NCI-H748 treated with DMSO at 0.1 percent for 48 hours (cell line): ENCODE measurements around the gene ISYNA1.

Experiments
- DNase-seq: peaks from one replicate; lab custom pipeline; 2025; lab: John Stamatoyannopoulos, UW

Gene ISYNA1

DNA sequence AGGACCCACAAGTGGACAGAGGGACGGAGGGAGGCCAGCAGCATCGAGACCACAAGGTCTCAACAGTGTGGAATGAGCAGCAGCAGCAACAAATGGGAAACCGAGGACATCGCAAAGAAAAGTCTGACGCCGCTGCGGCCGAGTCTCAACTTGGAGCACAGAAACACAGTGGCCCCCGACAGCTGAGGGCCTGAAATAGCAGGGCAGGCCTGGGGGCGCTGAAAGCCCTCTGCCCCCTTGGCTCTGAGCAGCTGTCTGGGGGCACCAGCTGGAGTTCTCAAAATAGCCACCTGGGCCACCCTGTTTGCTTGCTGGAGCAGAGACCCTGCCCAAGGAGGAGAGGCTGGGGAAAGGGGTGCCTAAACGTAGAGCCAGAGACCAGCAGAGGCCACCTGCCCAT lies 5.9 kb upstream of the ISYNA1 start:
- no peak for DNase-seq

DNA sequence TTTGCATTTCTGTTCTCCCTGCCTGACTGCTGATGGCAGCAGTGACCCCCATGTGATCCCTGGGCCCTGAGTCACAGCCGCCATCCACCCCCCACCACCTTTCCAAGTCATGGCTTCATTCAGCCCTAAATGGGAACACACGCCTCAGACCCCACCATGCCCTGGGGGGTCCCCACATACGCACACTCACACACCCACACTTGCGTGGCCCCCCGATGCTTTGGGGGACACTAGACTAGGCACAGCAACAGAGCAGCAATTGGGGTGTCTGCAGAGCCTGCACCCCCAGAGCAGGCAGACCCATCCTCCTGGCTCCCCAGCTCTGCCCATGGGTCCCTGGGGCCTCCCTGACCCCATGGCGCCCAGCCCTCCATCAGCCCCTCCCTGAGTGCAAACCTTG lies 5.5 kb upstream of the ISYNA1 start:
- DNase-seq, result no peak

DNA sequence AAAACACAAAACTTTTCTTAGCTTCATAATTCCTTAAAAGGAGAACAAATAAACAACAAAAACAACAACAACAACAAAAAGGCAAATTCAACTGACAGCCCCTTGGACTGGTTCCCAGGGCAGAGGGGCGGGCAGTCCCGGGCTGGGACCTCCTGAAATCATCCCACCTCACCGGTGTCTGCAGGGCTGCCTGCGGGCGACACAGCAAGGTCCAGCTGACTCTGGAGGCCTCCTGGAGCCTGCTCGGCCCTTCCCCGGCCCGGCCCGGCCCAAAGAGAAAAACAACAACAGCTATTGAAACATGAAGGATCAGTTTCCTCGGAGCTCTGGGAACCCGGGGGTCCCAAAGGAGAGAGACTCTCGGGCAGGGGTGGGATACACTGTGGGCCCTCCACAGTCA lies 5.0 kb upstream of the ISYNA1 start:
- DNase-seq, result no peak

DNA sequence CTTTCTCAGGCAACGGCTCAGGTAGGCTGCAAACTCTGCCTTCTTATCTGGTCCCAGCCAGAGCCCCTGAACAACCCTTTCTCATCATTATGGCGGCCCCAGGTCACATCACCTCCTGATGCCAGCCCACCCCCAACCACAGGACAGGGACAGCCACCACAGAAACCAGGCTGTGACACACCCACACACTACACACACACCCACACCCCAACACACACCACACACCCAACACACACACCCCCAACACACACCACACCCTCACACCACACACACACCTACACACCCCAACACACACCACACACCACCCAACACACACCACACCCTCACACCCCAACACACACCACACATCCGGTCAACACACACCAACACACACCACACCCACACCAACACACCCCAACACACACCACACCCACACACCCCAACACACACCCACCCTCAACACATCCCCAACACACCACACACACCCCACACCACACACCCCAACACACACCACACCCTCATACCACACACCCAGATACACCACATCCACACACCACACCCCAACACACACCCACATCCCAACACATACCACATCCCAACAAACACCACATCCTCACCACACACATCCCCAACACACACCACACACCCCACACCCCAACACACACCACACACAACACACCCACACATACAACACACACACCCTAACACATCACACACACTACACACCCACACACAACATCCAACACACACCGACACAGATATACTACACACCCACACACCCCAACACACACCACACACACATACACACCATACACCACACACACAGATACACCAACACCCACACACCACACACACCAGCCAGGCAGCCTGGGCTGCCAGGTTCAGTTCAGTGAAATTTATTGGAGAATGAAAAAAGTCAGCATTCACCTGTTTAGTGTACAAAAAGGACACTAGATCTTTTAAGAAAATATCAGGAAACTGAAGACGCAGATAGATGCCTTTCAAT lies 4.2 kb upstream of the ISYNA1 start:
- DNase-seq, result no peak

DNA sequence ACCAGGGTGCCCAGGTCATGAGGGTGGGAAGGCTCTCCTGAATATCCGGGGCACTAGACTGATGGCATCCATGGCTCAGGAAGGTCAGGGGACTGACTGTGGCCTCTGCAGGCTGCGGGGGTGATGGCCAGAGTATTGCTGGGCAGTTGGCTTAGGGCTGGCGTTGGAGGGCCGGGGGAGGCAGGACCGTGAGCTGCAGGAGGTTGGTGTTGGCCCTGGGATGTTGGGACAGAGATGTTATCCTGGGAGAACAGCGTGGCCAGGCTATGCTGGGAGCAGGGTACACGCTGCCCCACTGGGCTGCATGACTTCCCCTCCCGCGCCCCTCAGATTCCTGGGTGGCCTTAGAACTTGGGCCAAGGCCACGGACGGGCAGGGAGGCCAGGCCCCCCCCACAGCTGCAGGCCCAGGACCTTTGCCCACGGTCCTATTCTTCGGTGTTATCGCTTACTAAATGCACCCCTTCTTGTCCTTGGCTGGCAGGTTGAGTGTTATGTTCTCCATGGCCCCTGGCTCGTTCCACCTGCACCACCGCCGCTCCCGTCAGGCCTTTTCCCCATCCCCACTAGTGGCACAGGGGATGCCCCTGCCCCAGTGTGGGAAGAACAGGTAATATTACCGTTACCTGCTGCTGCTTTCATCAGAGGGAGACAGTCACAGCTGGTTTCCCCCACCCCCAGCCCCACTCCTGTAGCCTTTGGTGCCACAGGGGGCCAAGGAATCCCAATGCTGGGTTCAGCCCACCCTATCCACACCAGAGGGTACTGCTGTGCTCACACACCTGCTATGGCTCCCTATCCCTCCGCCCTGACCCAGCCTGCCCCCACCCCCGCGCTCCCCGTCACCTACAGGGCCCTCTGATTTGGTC lies 3.2 kb upstream of the ISYNA1 start:
- no peak for DNase-seq

DNA sequence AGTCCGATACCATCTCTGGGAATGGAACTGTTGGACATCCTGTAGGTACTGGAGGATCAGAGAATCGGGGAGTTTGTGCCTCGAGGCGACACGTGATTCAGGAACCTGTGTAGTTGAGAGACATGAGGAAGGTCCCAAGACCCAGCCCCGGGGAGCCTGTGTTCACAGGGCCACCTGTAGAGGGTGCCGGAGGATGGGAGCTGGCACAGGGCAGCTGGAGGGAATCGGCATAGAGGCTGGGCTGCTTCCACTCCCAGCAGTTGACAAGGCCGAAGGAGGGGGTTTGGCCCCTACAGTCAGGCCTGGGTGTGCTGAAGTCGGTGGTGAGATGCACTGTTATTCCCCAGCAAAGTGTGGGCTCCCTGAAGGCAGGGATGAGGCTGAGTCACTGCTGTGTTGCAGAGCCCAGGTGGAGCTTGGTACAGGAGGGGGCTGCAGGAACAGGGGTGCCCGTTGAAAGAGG lies 2.5 kb upstream of the ISYNA1 start:
- no peak for DNase-seq

DNA sequence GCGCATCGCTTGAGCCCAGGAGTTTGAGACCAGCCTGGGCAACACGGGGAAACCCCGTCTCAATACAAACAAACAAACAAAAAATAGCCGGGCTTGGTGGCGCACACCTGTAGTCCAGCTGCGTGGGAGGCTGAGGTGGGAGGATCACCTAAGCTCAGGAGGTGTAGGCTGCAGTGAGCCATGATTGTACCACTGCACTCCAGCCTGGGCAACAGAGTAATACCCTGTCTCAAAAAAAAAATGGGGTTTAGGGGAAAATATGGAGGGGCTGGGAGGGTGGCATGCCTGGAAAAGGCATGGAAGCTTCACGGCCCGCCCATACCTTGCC lies 1.9 kb upstream of the ISYNA1 start:
- DNase-seq, result no peak

DNA sequence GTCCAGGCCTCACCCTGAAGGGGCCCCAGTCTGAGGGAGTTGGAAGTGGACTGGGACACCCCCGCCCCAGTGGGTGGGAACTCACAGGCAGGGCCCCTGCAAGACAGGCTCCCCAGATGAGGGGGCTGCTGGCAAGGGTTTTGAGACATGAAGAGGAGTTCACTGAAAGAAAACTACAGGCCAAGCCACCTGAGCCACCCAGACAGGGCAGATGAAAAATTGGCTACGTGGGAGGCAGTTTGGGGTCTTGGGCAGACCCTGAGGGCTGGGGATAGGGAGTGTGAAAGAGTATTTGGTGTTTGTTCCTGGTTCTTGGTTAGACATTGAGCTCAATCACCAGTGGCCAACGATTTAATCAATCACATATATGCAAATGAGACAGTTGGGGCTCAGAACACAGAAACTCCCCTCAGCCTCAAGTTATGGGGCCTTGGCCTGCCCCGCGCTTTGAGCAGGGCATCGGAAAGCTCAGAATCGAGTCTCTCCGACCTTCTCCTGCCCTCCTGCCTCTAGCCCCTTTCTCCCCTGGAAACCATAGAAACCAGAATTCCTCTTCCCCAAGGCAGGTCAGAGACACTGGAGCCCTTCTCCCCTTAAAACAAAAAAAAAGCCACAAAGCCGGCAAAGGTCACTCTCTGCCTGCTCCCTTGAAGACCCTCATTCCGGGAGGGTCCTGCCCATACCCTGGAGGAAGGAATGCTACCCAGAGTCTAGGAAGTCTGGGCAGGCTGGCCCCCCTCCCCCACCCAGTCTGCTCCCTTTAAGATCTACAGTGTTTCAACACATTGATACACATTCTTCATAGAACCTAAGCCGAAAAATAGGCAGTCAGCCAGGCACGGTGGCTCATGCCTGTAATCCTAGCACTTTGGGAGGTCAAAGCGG lies 1.3 kb upstream of the ISYNA1 start:
- DNase-seq, result no peak

DNA sequence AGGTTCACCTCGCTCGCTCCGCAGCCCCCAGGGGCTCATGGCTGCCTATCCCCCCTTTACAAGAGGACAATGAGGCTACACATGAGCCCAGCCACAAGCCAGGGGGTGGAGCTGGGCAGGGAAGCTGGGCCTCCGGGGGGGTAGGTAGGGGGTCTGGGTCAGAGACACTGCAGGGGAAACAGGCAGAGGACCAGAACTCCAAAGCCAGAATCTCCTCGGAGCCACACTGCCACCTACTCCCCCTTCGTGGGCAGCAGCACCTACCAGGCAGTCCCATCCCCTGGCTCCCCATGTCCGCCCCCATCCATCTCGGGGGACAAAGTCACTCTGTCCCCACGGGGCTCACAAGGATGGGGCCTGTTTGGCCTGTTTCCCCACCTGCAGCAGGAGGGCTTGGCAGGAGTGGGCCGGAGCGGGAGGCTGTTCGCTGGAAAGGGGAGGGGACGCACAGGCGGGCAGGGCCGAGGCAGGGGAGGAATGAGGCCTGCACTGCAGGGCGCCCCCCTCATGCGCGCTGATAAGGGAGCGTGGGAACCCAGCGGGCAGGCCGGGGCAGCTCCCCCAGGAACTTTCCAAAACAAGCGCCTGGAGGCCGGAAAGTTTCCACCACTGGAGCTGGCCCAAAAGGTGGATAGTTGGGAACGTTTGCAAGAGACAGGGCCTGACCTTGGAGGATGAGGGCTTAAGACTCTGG lies 545 bp upstream of the ISYNA1 start:
- no peak for DNase-seq

DNA sequence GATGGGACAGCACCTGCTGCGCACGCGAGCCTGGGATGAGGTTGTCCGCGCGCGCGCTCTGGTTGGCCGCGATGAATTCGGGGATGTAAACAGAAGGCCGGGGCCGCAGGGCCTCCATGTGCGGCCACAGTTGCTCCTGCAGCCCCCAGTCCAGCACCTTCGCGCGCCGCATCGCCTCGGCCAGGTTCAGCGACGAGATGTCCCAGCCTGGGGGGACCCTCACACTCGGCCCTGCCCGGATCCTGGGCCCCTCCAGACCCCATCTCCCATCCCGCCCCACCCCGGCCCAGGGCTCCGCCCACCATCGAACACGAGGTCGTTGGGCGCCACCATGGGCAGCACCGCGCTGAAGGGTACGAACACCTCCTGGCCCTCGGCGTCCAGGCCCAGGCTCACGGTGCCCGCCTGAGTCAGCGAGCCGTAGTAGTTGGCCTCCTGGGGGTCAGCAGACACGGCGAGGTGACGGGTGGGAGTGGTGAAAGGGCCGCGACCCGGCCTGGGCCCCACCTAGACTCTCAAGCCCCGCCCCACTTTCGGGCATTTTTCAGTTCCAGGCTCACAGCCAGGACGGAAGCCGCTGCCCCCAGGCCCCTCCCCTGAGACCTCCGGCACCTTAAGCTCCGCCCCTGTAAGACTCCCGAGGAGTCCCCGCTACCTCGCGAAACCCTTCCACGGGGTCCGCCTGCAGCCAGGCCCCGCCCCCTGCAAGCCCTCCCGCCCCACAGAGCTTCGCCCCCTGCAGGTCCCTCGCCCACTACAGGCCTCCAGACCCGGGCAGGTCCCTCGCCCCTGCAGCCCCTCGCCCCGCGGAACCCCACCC lies 1.1 kb downstream of the ISYNA1 start:
- peak; percentile 44 for DNase-seq

DNA sequence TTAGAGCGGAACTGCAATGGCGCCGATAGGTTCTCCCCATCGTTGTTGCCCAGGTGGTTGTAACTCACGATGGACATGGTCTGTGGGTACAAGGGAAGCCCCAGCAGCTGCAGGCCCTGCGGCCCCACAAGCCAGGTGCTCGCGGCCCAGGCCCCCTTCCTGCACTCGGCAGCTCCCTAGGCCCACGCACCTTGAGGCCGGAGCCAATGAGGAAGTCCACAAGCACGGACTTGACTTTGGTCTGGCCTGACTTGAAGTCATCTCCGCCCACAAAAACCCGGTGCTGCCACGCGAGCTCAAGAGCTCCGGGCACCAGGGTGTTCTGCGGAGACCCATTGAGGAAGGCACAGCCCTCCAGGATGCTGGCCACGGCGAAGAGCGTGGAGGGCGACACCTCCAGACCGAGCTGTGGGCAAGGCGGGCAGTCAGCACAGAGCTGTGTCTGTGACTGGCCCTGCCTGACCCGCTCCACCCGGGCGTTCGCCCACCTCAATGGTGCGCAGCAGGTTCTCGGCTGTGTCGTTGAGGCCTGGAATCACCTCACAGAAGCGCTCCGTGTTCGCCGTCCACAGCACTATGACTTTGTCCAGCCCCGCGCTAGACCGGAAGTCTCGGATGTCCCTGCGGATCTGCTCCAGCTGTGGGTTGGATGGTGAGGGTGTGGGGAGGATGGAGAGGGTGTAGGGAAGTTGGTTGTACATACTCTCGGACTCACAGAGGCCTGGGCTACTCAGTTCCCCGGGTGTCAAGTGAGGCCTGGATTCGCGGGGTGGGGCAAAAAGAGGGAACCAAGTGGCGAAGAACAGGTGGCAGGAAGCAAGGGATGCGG lies 1.9 kb downstream of the ISYNA1 start:
- DNase-seq, result no peak

DNA sequence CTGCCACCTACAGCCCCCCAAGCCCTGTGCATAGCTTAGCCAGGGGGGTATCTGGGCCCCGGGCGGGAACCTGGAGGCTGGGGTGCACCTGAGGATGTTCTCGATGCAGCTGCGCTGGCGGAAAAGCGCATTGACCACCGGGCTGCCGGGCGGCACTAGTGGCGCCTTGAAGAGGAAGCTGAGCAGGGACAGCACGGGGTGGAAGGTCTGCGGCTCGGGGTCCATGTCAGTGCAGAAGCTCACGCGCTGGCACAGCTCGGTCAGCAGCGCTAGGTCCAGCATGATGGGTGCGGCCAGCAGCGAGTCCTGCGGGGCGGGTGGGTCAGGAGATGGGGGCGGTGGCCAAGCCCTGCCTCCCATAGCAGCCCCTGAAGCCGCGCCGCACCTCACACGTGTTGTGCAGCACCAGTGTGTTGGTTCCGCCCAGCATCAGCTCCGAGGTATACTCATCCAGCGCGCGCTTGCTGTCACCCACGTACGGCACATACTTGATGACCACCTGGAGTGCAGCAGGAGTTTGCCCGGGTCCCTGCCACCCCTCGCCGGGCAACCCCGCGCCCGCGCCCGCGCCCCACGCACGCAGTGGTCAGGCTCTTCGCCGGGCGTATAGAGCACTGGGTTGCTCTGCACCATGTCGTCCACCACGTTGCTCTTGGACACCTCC lies 2.6 kb downstream of the ISYNA1 start:
- DNase-seq, result no peak

DNA sequence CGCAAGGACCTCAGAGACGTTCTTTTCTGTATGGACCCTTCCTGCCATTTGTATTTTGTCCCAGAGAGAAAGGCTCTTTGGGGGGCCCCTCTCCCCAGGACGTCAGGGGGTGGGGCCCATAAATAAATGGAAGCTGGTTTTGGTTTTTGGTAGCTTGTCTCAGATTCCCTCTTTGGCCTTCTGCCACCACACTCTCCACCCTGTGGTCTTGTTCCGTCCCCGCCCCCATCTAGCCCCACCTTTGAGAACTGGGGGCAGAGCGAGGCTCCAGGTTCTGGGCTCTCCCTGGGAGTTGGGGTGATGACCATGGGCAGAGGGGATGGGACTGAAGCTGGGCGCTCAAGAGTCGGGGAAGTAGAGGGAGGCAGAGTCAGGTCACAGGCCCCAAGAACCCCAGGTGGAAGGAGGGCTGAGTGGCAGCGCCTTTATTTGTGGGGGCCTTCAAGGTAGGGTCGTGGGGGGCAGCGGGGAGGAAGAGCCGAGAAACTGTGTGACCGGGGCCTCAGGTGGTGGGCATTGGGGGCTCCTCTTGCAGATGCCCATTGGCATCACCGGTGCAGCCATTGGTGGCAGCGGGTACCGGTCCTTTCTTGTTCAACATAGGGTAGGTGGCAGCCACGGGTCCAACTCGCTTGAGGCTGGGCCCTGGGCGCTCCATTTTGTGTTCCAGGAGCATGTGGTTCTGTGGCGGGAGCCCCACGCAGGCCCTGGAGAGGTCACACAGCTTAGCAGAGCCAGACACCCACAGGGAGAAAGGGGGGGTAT lies 3.3 kb downstream of the ISYNA1 start:
- DNase-seq, result no peak

DNA sequence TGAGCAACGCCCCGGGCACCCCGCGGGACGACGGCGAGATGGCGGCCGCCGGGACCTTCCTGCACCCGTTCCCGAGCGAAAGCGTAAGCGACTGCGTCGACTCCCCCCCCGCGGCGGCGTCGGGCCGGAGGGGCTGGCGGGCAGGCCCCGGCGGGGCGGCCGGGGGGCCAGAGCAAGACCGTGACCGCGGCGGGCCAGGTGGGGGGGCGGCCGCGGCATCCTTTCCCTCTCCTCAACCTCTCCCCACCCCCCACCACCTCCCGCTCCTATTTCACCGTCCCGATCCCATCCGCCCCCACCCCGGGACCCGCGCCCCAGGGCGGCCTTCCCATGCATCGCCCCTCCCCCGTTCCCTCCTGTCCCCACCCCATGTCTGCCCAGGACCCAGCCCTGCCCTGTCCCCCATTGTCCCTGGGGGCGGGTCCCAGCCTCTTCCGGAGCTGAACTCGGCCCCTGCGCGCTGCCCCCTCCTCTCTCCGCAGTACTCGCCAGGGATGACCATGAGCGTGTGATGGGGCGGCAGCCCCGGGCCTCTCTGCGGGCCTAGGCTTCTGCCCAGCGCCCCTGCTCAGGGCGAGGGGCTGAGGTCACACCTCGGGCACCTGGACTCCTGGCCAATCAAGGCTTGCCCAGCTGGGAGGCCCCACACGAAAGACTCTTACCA lies 4.1 kb downstream of the ISYNA1 start:
- no peak for DNase-seq

DNA sequence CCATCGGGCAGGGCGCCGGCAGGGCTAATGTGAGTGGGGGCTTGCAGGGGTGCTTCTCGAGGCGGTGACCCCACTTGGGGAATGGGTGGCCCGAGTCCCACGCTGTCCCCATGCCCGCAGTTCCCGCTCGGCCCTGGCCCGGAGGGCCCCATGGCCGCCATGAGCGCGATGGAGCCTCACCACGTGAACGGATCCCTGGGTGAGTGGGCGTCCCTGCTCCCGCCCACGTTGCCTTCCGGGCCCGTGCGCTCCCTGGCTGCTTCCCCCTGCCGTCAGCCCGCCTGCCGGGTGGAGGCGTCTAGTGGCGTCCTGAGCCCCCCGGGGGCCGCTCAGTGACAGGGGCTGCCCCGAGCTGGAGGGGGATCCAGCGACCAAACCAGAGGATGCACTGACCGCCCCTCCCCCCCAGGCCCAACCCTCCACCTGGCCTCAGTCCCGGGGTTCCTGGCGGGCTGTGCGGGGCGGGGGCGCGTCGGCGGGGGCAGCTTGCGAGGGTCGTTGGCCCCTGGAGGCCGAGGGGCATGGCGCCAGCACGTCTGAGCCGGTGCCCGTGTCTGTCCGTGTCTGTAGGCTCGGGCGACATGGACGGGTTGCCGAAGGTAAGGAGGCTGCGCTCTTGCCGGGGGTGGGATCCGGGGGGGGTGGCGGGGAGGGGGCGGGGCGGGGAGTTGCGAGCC lies 4.8 kb downstream of the ISYNA1 start:
- no peak for DNase-seq

DNA sequence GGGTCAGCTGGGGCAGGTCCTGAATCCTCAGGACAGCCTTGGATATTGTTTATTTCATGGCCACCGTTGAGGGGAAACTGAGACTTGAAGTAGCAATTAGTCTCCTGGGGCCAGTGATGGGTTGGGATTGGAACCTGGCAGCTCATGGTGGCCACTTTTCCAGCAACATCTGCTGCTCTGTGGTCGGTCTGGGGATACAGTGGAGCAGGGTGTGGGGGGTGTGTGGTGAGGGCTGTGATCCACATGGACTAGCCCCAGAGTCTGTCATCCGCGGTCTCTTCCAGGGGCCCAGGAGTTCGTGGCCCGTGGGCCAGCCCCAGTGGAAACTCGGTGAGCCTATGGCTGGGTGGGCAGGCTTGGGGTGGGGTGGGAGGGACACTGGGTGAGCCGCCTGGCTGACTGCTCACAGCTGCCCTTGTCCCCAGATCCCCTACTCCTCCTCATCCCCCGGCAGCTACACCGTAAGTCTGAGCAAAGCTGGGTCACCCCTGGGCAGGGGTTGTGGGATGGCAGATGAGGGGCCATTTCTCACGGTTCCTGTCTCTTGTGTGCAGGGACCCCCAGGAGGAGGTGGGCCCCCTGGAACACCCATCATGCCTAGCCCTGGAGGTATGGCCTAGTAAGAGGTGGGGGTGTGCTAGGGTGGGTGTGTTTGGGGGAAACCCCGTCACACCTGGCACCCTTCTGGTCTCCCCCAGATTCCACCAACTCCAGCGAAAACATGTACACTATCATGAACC lies 5.5 kb downstream of the ISYNA1 start:
- no peak for DNase-seq
